NCI-H1436 treated with DMSO at 0.1 percent for 48 hours (cell line): ENCODE data around the gene PRIMA1.

Source experiments
- DNase-seq: peaks from one replicate; lab custom pipeline; 2025; lab: John Stamatoyannopoulos, UW

The PRIMA1 gene

GRCh38 chr14:93712079-93712837, 76.0 kb downstream of the PRIMA1 start:
- DNase-seq = no peak

DNA sequence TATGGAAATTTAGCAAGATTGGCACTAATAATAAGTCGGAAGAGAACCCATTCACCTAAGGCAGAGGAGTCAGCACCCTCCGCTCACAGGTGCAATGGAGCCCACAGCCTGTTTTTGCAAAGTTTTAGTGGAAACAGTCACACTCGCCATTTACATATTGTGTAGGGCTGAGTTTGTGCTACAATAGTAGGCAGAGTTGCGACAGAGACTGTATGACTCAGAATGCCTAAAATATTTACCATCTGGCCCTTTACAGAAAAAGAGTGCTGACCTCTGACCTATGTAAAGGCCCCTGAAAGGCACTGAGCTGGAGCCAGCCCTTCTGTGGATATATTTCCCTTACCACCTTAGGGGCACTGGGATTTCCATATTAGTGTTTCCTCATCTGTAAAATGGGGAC, 79.0 kb downstream of the PRIMA1 start:
- no peak for DNase-seq

GRCh38 chr14:93708800-93709199, 79.5 kb downstream of the PRIMA1 start:
- DNase-seq = no peak

DNA sequence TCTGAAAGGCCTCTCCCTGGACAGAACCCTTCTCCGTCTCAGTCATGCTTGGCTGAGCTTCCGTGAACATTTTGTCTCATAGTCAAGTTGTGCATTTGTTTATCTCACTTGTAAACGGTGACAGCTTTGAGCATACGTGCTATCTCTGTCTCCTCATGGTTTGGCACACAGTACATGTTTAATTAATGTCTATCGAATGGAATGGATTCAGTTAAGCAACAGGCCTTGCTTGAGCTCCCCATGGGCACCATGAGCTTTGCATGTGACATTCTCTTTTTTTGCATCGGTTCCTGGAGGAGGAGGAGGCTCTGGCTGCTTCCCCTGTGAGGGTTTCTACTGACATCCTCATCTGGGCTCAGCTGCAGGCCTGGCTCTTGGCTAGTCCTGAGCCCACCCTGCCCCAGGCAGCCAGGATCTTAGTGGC, 80.0 kb downstream of the PRIMA1 start:
- DNase-seq = no peak

DNA sequence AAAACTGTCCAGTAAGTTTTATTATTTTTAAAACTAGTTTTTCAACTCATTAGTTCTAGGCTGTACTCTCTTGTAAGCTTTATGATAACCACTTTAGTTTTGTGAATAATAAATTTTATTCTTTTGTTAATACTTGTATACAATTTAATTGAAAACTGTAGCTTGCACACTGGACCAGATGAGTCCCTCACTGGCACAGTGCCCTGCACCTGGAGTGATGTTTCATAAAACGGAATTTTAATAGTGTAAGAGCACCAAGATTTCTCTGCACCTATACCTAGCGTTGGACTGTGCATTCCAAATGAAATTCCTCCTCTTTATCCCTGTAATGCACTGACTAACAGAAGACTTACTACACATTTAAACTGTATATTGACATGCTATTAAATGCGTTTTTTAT, 80.8 kb downstream of the PRIMA1 start:
- DNase-seq = no peak

DNA sequence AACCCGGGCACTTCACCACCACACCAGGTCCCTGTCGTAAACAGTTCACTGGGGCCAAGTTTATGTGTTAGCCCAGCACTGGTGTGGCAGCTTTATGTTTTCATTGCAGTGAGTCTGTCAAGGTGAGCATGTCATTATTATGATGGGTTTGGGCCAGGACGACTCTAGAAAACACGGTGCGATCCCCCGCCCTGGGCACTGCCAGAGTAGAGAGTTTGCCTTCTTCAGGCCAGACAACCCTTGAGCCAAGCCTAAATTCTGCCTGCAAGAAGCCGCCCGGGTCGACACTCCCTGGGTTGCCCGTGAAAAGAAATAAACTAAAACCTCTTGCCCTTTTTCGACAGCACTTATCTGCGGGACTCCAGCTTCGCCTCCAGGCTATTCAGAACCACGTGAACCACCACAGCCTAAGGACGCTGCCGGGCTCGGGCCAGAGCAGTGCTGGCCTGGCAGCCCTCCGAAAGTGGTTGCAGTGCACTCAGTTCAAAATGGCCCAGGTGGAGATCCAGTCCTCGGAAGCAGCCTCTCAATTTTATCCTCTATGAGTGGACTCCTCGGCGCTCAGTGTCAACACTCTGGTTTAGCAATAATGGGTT, 81.8 kb downstream of the PRIMA1 start:
- no peak for DNase-seq

GRCh38 chr14:93705513-93706156, 82.7 kb downstream of the PRIMA1 start:
- DNase-seq = no peak

DNA sequence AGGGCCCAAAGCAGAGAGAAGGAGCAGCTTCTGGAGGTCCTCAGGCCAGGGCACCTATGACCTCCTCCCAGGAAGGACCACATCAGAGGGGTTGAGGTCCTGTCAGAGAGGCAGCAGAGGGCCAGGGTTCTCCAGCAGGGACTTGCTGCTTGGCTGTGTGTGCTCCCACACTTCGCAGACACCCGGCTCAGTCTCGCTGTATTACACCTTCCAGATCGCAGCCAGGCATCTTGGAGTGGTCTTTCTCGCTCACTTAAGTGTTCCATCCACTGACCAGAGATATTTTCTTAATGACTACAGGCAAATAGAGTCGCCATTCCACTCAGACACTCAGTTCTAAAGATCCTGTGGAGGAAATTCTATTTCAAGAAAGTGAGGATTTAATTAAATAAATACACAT, 84.3 kb downstream of the PRIMA1 start:
- no peak for DNase-seq

GRCh38 chr14:93702946-93703345, 85.3 kb downstream of the PRIMA1 start:
- DNase-seq = no peak

DNA sequence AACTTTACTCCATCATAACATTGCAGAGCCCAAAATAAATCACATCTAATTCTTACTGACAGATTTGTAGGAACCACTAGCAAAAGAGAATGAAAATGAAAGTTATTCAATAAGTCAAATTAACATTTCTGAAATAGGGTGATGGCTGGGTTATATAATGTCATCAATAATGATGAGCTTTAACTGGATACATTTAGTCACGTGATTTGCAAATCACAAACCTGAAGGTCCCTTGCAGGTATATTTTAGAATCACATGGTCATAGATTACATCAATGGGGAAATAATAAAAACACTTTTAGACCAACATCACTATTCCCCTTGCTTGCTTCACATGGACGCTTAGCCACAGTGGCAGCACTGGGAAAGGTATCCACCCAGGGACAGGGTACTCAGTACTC, 86.7 kb downstream of the PRIMA1 start:
- no peak for DNase-seq

DNA sequence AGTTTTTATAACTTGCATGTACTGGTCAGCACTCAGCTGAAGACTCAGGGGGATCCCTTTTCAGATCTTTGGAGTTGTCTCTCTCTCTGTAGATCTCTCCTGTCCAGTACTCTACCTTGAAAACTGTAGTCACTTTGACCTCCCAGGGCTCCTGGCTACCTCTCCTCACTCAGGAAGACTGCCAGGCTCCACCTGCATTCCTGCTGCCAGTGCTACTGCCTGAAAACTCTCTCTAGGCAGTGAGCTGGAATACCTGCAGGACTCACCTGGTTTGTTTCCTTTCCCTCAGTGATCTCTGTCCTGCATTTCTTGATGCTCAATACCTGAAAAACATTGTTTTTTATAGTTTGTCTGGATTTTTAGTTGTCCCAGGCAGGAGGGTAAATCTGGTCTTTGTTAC, 87.4 kb downstream of the PRIMA1 start:
- DNase-seq = no peak

- DNase-seq = no peak
These were observed 94.4 kb downstream of the PRIMA1 start for GRCh38 chr14:93693914-93694313.

DNA sequence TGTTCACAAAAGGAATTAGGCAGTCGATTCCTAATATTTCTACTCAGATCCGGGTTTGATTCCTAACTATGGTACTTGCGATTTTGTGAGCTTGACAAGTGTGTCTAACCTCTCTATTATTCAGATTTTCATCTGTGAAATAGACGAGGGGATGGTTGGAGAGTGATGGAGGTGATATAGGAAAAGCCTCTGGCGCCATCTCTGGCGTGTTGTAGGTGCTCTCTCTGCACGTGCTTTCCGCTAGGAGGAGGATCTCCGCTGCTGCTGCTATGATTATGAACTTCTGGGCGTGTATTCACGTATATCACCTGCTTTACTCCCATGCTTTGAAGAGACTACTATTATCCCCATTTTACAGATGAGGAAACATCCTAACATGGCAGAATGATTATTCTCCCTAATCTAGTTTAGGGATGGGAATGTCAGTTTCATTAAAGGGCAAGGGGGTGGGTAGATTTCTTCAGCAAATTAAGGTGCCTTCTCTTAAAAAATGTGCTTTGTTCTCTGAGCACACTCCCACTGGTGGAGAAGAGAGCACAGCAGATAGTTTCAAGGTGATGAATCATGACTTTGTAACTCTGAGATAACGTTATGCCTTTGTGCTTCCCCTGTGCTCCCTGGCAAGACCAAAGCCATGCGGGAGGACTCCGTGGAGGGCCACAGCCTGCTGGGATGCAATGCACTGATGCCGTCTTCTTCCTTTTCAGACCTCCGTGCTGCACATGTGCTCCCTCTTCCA, 97.1 kb downstream of the PRIMA1 start:
- DNase-seq = no peak

DNA sequence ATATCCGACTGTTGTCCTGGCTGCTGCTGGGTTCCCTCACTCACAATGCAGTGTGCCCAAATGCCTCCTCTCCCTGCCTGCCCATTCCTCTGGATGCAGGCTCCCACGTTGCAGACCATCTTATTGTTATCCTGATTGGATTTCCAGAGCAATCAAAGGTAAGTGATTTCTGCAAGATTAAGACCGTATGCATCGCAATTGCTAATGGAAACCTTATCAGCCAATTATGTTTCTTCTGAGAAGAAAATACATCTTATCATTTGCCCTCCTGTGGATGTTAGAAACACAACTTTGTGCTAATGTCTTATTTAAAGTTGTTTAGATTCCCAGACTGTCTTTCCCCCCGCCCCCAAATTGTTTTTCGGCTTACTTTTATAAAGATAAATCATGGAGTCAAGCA, 98.1 kb downstream of the PRIMA1 start:
- DNase-seq = no peak

DNA sequence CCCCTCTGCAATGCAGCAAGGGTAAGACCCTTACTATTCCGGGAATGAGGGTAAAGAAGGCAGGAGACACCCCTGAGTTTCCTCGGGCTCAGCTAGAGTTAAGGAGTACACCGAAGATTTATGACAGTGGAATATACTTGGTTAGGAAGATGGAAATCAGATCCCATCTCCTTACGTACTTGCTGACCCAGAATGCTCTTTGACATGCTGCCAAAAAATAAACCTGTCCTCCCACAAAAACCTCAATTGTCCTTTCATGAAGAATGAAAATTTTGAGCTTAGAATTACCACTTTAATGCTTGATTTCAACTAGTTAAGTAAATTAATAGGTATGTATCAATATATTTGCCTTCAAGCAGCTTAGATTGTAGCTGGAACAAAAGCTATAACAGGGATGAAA, 99.5 kb downstream of the PRIMA1 start:
- DNase-seq = no peak

- DNase-seq = no peak
These were observed 100.0 kb downstream of the PRIMA1 start for GRCh38 chr14:93688239-93688666.

DNA sequence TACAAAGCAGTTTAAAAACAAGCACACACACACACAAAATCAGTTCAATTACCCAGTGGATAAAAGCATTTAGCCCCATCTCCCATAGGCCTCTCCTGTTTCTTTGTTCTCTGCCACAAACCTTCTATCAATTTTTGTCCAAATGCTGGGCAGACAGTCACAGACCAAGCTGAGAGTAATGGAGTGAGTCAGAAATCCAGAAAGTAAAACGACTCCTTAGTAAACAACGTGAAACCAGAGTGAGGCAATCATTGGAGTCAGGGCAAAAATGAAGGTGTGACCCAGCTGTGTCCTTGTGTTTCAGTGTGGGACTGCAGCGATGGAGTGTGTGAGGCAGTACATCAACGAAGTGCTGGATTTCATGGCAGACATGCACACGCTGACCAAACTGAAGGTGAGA, 102.0 kb downstream of the PRIMA1 start:
- DNase-seq = no peak

DNA sequence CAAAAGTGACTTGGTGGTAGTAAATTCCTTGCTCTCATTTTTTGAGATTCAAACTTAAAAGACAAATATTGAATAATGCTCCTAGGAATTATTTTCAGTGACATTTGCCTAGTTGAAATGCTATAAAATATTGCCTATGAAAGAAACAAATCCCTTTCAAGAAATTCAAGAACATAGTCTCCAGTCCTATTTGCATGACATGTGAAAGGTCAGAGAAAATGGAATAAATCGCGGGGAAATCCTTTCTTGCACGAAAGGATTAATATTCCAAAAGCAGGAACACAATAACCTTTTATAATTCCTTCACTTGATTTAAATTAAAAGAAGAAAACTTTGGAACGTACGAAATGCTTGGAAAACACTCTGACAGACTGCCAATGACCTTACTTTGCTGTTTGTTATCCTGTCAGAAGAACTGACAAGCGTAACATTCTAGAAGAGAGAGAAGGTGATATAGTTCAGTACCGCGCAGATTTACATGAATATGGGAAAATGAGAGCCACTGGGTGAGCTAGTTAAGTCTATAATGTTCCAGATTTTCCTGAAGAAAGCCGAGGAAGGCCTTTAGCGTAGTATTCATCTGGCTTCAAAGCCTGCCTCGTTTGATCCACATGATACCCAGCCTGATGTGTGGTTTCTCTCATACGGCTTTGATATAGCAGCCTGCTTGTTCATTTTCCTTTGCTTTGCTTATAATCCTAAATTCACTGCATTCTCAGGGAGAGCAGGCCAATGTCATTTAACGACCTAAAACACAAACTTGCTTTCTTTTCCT, 103.0 kb downstream of the PRIMA1 start:
- DNase-seq = no peak

- no peak for DNase-seq
These were observed 105.1 kb downstream of the PRIMA1 start for GRCh38 chr14:93683226-93683625.

DNA sequence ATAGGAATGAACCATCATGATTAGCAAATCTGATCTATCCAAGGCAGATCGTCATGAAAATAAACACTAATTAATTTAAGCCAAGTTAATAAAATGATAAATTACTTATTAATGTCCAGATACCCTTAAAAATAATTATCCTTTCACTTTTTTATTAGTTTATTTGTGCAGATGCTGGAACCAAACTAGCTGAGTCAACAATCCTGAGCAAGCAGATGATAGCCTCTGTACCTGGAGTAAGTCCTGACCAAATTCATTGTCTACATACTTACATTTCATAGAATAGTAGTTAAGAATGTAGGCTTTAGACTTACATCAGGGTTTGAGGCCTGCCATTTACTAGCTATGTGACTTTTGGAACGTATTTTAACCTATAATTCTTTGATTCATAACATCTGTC, 105.8 kb downstream of the PRIMA1 start:
- DNase-seq = no peak

GRCh38 chr14:93676416-93676958, 111.8 kb downstream of the PRIMA1 start:
- no peak for DNase-seq

DNA sequence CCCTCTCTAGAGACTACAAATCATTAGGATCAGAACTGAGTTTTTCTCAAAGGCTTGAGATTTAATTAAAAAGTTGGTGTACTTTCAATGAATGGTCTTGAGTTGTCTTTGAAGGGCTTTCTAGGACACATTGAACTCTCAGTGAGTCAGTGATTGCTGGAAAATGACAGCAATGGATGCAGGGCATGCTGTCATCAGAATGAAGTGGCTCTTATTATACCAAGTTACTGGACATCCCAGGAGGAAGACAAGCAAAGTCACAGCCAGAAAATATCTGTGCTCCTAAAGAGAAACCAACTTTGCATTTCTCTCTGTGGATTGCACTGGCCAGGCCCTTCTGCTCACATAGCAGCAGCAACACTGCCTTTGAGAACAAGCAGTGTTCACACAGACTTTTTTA, 112.6 kb downstream of the PRIMA1 start:
- no peak for DNase-seq
